ENCODE measurements around the gene HK2. TPM values are rescaled to one million over a fixed set of nuclear protein-coding genes. Genes with fewer than 3 reads are reported as not detected.
A peak's percentile ranks its signal among the peaks of the same experiment; 100 is the strongest.
"Not testable (repeated sequence)": the region's sequence is repeated elsewhere in the genome, so short reads cannot be mapped to it uniquely, and the experiment has no call there.

Gene HK2
- total RNA-seq, 1 donor from 2014 or later = 45.8 TPM

GRCh38 chr2:74896232-74896631 is 62.3 kb downstream of the HK2 start:
- no peak for DNase-seq

- DNase-seq = not testable (repeated sequence)
These were observed 66.3 kb downstream of the HK2 start for GRCh38 chr2:74900225-74900624.

GRCh38 chr2:74902281-74902860 is 68.4 kb downstream of the HK2 start:
- no peak for DNase-seq

GRCh38 chr2:74906395-74906794 is 72.5 kb downstream of the HK2 start:
- no peak for DNase-seq

- not testable (repeated sequence) for DNase-seq
These were observed 73.6 kb downstream of the HK2 start for GRCh38 chr2:74907560-74907959.

GRCh38 chr2:74908748-74909444 is 75.0 kb downstream of the HK2 start:
- no peak for DNase-seq

- DNase-seq = no peak
These were observed 76.3 kb downstream of the HK2 start for GRCh38 chr2:74910245-74910644.

- no peak for DNase-seq
These were observed 77.1 kb downstream of the HK2 start for GRCh38 chr2:74911061-74911460.

GRCh38 chr2:74915743-74916142 is 81.8 kb downstream of the HK2 start:
- DNase-seq = no peak

GRCh38 chr2:74916394-74916793 is 82.5 kb downstream of the HK2 start:
- no peak for DNase-seq

- DNase-seq = no peak
These were observed 84.0 kb downstream of the HK2 start for GRCh38 chr2:74917702-74918619.

GRCh38 chr2:74919827-74920226 is 85.9 kb downstream of the HK2 start:
- DNase-seq = peak; percentile 3

GRCh38 chr2:74921236-74921736 is 87.4 kb downstream of the HK2 start:
- no peak for DNase-seq

GRCh38 chr2:74922592-74923227 is 88.8 kb downstream of the HK2 start:
- DNase-seq = no peak

GRCh38 chr2:74924463-74925265 is 90.7 kb downstream of the HK2 start:
- no peak for DNase-seq

- DNase-seq = no peak
These were observed 91.4 kb downstream of the HK2 start for GRCh38 chr2:74925361-74925786.

GRCh38 chr2:74927621-74928020 is 93.7 kb downstream of the HK2 start:
- DNase-seq = no peak

GRCh38 chr2:74930811-74931486 is 97.0 kb downstream of the HK2 start:
- no peak for DNase-seq

GRCh38 chr2:74931940-74932339 is 98.0 kb downstream of the HK2 start:
- DNase-seq = no peak

- DNase-seq = no peak
These were observed 102.1 kb downstream of the HK2 start for GRCh38 chr2:74935975-74936391.
